Astrocyte of the cerebellum (primary cell): ENCODE data around the gene SLC6A11.

Experiments used
- DNase-seq: peaks from one replicate; pipeline ENCODE4 v3.0.0-alpha.2; 2011; ENCODE audit warnings: low read depth
- H3K4me3 ChIP-seq: 2 replicates; pipeline ENCODE4 v1.5.1; 2011; ENCODE audit warnings: mild to moderate bottlenecking, low read depth, low read length, moderate library complexity
- CTCF ChIP-seq: IDR thresholded peaks from 2 replicates; pipeline ENCODE4 v1.5.1; 2012; ENCODE audit warnings: low read length, low read depth, moderate library complexity, mild to moderate bottlenecking; ENCODE audit errors: missing control alignments
- in situ Hi-C: cut with HindIII; loops from 2 replicates; pipeline ENCODE4 v1.10.0; 2017; ENCODE audit warnings: low sequenced_read_pairs

Gene SLC6A11

GRCh38 chr3:10883478-10884234 lies 67.6 kb downstream of the SLC6A11 start:
- in situ Hi-C loops, result no loop called here
- H3K4me3 ChIP-seq, result no peak overlapping the region
- DNase-seq, result no peak
- peak; percentile 57 for TF ChIP-seq CTCF

GRCh38 chr3:10887015-10887414 lies 71.0 kb downstream of the SLC6A11 start:
- DNase-seq, result no peak
- no peak overlapping the region for H3K4me3 ChIP-seq
- in situ Hi-C loops, result no loop called here
- TF ChIP-seq CTCF, result no peak

GRCh38 chr3:10888518-10889090 lies 72.6 kb downstream of the SLC6A11 start:
- in situ Hi-C loops, result no loop called here
- H3K4me3 ChIP-seq, result no peak overlapping the region
- no peak for DNase-seq
- no peak for TF ChIP-seq CTCF

- DNase-seq, result no peak
- no peak overlapping the region for H3K4me3 ChIP-seq
- TF ChIP-seq CTCF, result no peak
- in situ Hi-C loops, result no loop called here
These were observed 73.4 kb downstream of the SLC6A11 start for GRCh38 chr3:10889206-10889960.

GRCh38 chr3:10890665-10891064 lies 74.6 kb downstream of the SLC6A11 start:
- no peak for DNase-seq
- in situ Hi-C loops, result no loop called here
- H3K4me3 ChIP-seq, result no peak overlapping the region
- TF ChIP-seq CTCF, result no peak

GRCh38 chr3:10892622-10893021 lies 76.6 kb downstream of the SLC6A11 start:
- DNase-seq, result no peak
- no peak overlapping the region for H3K4me3 ChIP-seq
- in situ Hi-C loops, result no loop called here
- no peak for TF ChIP-seq CTCF
